HPDE6-E6E7 (cell line): ENCODE measurements around the gene SUPT6H.
"Not testable (repeated sequence)": the region's sequence is repeated elsewhere in the genome, so short reads cannot be mapped to it uniquely, and the experiment has no call there.

ENCODE experiments used
- DNase-seq: peaks from one replicate; pipeline ENCODE4 v3.0.0; 2011; ENCODE audit warnings: missing footprints; ENCODE audit errors: extremely low spot score

The SUPT6H gene

GRCh38 chr17:28735913-28736769, 74.1 kb downstream of the SUPT6H start:
- DNase-seq, result not testable (repeated sequence)

- DNase-seq, result no peak
These were observed 75.3 kb downstream of the SUPT6H start for GRCh38 chr17:28737316-28737715.

- DNase-seq, result no peak
These were observed 76.0 kb downstream of the SUPT6H start for GRCh38 chr17:28737770-28738679.

- DNase-seq, result no peak
These were observed 76.8 kb downstream of the SUPT6H start for GRCh38 chr17:28738680-28739384.

- DNase-seq, result no peak
These were observed 78.7 kb downstream of the SUPT6H start for GRCh38 chr17:28740406-28741357.

GRCh38 chr17:28741358-28742349, 79.6 kb downstream of the SUPT6H start:
- no peak for DNase-seq

- no peak for DNase-seq
These were observed 81.5 kb downstream of the SUPT6H start, which contains the start of gene TRAF4 for GRCh38 chr17:28743243-28744103. Gene TRAF4 (plus strand): TSS chr17:28744011. CDS start chr17:28744113, 102 bp downstream.

- DNase-seq, result no peak
These were observed 82.3 kb downstream of the SUPT6H start for GRCh38 chr17:28744104-28744971.

GRCh38 chr17:28744972-28745785, 83.2 kb downstream of the SUPT6H start:
- no peak for DNase-seq

GRCh38 chr17:28745786-28746411, 83.9 kb downstream of the SUPT6H start:
- no peak for DNase-seq

GRCh38 chr17:28746611-28747050, 84.6 kb downstream of the SUPT6H start:
- no peak for DNase-seq

GRCh38 chr17:28747051-28747691, 85.2 kb downstream of the SUPT6H start:
- no peak for DNase-seq

- DNase-seq, result no peak
These were observed 86.1 kb downstream of the SUPT6H start for GRCh38 chr17:28747801-28748750.

- no peak for DNase-seq
These were observed 87.0 kb downstream of the SUPT6H start for GRCh38 chr17:28748852-28749515.
